ENCODE data around the gene TAAR6.
"Not testable (repeated sequence)": the region's sequence is repeated elsewhere in the genome, so short reads cannot be mapped to it uniquely, and the experiment has no call there.

Gene TAAR6, protein sequence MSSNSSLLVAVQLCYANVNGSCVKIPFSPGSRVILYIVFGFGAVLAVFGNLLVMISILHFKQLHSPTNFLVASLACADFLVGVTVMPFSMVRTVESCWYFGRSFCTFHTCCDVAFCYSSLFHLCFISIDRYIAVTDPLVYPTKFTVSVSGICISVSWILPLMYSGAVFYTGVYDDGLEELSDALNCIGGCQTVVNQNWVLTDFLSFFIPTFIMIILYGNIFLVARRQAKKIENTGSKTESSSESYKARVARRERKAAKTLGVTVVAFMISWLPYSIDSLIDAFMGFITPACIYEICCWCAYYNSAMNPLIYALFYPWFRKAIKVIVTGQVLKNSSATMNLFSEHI

DNA sequence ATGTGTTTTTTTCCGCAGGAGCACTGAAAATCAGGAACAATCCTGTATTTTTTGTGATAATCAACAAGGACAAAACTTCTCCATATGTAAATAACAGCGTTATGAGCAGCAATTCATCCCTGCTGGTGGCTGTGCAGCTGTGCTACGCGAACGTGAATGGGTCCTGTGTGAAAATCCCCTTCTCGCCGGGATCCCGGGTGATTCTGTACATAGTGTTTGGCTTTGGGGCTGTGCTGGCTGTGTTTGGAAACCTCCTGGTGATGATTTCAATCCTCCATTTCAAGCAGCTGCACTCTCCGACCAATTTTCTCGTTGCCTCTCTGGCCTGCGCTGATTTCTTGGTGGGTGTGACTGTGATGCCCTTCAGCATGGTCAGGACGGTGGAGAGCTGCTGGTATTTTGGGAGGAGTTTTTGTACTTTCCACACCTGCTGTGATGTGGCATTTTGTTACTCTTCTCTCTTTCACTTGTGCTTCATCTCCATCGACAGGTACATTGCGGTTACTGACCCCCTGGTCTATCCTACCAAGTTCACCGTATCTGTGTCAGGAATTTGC is at the start of gene TAAR6:
Gene TAAR6, plus strand, starts transcription at position 102 of the 557 bp plus-strand sequence. Its CDS starts 0 bp downstream, at position 102.
- H3K27ac ChIP-seq: no peak within 1 kb of the TSS
- TF ChIP-seq, protein P1, sequence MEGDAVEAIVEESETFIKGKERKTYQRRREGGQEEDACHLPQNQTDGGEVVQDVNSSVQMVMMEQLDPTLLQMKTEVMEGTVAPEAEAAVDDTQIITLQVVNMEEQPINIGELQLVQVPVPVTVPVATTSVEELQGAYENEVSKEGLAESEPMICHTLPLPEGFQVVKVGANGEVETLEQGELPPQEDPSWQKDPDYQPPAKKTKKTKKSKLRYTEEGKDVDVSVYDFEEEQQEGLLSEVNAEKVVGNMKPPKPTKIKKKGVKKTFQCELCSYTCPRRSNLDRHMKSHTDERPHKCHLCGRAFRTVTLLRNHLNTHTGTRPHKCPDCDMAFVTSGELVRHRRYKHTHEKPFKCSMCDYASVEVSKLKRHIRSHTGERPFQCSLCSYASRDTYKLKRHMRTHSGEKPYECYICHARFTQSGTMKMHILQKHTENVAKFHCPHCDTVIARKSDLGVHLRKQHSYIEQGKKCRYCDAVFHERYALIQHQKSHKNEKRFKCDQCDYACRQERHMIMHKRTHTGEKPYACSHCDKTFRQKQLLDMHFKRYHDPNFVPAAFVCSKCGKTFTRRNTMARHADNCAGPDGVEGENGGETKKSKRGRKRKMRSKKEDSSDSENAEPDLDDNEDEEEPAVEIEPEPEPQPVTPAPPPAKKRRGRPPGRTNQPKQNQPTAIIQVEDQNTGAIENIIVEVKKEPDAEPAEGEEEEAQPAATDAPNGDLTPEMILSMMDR (conservative IDR thresholded peaks at IDR 0.05): no peak

DNA sequence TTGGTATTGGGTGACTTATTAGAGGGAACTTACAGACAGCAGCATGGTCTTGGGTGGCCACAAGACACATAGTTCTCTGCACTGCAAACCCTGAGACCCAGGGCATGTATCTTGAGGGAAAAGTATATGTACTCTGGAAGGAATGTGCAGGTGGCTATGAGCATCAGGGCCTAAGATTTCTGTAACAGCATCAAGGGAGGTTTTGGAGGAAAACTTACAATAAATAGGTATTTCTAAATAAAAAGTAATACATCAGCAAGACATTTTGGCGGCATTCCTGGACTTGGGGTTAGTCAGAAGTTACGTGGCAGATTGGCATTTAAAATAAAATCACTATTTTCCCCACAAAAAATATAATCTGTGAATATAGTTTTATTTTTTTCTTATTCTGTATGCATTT is 49.2 kb upstream of the TAAR6 start:
- TF ChIP-seq, protein P1 (conservative IDR thresholded peaks at IDR 0.05): no peak

DNA sequence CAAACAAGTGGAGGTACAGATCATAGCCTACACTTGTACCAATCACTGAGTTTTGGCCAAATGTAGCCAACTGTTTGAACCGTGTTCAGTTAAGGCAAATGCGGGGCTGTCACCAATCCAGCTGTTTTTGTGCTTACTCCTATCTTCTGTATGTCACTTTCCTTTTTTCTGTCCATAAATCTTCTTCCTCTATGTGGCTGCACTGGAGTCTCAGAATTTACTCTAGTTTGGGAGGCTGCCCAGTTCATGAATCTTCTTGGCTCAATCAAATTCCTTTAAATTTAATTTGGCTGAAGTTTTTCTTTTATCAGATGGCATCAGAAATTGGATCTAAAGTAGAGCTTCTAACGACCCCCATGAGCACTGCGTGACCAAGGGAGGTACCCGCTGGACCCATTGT is 45.5 kb upstream of the TAAR6 start:
- no peak overlapping the region for H3K27ac ChIP-seq
- TF ChIP-seq, protein P1 (conservative IDR thresholded peaks at IDR 0.05): no peak

More for the DNA sequence above, 49.2 kb upstream of the TAAR6 start:
- no peak overlapping the region for H3K27ac ChIP-seq

DNA sequence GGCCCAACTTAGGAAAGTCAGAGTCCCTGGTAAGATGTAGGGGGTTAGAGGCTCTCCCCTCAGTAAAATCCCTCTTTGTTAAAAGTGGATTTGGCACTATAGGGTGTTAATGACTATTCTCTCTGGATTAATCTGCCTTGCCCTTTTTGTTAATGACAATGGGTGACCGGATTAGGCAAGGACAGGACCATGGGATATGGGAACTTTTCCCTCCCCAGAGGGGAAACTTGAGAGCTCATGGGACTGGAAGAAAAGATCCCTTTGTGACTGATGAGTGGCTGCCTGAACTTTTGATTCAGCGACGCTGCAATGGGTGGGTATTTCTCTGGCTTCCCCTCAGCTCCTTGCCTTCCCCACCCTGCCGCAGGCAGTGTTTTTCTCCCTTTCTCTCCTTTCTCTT is 44.3 kb upstream of the TAAR6 start:
- H3K27ac ChIP-seq: no peak overlapping the region
- TF ChIP-seq, protein P1 (conservative IDR thresholded peaks at IDR 0.05): no peak

DNA sequence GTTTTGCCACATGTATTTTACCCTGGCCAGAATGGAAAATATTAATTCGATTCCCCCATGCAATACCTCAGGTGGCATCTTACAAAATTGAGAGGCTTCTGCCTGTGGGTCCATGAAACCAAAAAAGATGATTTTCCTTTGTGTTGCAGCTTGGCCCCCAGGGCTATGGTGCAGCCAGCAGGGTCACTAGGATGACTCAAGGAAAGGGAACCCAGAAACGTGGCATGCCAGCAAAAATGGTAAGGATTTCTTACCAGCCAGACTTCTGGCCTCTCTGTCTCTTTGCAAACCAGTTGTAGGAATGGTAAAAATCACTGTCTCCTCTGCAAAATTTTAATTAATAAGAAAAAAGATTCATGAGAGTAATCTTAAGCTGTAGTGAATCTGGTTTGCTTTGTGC is 43.7 kb upstream of the TAAR6 start:
- no peak overlapping the region for H3K27ac ChIP-seq
- TF ChIP-seq, protein P1 (conservative IDR thresholded peaks at IDR 0.05): no peak

DNA sequence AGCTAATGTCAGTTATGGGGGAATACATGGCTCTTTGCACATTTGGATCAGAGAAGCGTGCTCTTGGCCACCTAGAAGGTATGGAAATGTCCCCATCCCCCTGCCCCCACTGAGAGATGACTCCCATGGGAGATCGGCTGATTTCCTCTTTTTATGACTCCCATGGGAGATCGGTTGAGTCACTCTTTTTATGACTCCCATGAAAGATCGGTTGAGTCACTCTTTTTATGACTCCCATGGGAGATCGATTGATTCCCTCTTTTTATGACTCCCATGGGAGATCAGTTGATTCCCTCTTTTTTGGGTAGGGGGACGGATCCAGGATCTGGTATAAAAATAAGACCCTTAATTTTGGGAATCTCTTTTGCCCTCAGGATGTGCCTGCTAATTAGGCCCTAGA is 42.3 kb upstream of the TAAR6 start:
- TF ChIP-seq, protein P1 (conservative IDR thresholded peaks at IDR 0.05): no peak
- no peak overlapping the region for H3K27ac ChIP-seq

DNA sequence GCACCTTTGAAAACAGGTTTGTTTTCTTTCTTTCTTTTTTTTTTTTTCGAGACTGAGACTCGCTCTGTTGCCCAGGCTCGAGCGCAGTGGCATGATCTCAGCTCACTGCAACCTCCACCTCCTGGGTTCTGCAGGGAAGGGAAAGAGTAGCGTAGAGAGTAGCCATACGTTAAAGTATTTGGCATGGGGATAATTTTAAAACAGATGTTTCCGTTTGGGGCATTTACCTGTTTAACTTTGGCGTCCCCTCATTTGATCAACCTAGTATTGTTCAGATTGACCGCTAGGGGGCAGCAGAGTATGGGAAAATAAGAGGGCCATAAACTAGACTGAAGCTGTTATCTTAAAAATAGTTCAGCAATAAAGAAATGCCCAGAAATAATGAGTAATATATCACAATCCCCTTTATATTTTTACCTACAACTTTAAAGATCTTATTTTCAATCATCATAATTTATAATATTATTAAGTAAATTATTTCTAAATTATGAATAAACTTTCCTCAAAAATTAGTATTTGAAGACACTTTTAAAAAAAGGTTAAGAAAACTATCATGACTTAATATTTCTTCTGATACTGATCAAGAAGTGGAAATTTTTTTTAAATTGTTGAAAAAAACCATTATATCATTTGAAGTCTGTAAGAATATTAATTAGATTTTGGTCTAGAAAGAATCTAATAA is 39.7 kb upstream of the TAAR6 start:
- TF ChIP-seq, protein P1 (conservative IDR thresholded peaks at IDR 0.05): peak; percentile 80
- H3K27ac ChIP-seq: no peak overlapping the region

DNA sequence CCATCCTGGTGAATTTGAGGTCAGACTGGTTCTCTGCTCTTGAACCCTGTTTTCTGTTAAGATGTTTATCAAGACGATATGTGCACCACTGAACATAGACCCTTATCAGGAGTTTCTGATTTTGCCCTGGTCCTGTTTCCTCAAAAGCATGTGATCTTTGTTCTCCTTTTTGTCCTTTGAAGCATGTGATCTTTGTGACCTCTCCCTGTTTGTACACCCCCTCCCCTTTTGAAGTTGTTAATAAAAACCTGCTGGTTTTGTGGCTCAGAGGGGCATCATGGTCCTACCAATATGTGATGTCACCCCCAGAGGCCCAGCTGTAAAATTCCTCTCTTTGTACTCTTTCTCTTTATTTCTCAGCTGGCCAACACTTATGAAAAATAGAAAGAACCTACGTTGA is 35.6 kb upstream of the TAAR6 start:
- not testable (repeated sequence) for H3K27ac ChIP-seq

All from VCaP (cell line).